HepG2 (cell line): ENCODE measurements around the gene SLC11A1. TPM values are rescaled to one million over a fixed set of nuclear protein-coding genes. Genes with fewer than 3 reads are reported as not detected.

Experiments used
- BHLHE40 ChIP-seq: IDR thresholded peaks from 2 replicates; pipeline ENCODE4 v1.6.1; 2011; ENCODE audit warnings: low read length, improper control_type of control experiment
- CHD4 ChIP-seq: fragments of 200-600 bp; sonication (generic); IDR thresholded peaks from 2 replicates; pipeline ENCODE4 v1.7.0; 2017; ENCODE audit warnings: mild to moderate bottlenecking, low read length, borderline replicate concordance
- CREBL2 ChIP-seq: sonication (generic); formaldehyde crosslinking; IDR thresholded peaks from 2 replicates; pipeline ENCODE4 v1.8.1; 2023; ENCODE audit warnings: missing genetic modification reagents, mild to moderate bottlenecking, borderline replicate concordance
- HDAC2 ChIP-seq: sonication (generic); formaldehyde crosslinking; IDR thresholded peaks from 2 replicates; pipeline ENCODE4 v1.4.0; 2020; ENCODE audit warnings: missing genetic modification reagents
- JUND ChIP-seq: sonication (generic); formaldehyde crosslinking; IDR thresholded peaks from 2 replicates; pipeline ENCODE4 v1.8.0; 2022; ENCODE audit warnings: mild to moderate bottlenecking, missing genetic modification reagents
- KDM1A ChIP-seq: IDR thresholded peaks from 2 replicates; pipeline ENCODE4 v1.6.1; 2016; ENCODE audit warnings: missing compliant biosample characterization
- LRRFIP1 ChIP-seq: sonication (generic); formaldehyde crosslinking; conservative IDR thresholded peaks from 2 replicates; pipeline ENCODE4 v1.4.0; 2020; ENCODE audit warnings: missing genetic modification reagents
- MNT ChIP-seq: fragments of 450-650 bp; IDR thresholded peaks from 2 replicates; pipeline ENCODE4 v1.6.1; 2016
- SIX1 ChIP-seq: sonication (generic); formaldehyde crosslinking; IDR thresholded peaks from 2 replicates; pipeline ENCODE4 v1.4.0; 2020; ENCODE audit warnings: missing genetic modification reagents, borderline replicate concordance
- TEAD3 ChIP-seq: optimal IDR thresholded peaks from 2 replicates; pipeline ENCODE3; 2016; ENCODE audit warnings: borderline replicate concordance
- THRA ChIP-seq: sonication (generic); formaldehyde crosslinking; IDR thresholded peaks from 2 replicates; pipeline ENCODE4 v1.4.0; 2020; ENCODE audit warnings: missing genetic modification reagents, borderline replicate concordance
- WIZ ChIP-seq: sonication (generic); formaldehyde crosslinking; IDR thresholded peaks from 2 replicates; pipeline ENCODE4 v1.5.1; 2020; ENCODE audit warnings: mild to moderate bottlenecking, missing genetic modification reagents
- ZNF33A ChIP-seq: sonication (generic); formaldehyde crosslinking; IDR thresholded peaks from 2 replicates; pipeline ENCODE4 v1.5.1; 2020; ENCODE audit warnings: missing genetic modification reagents, mild to moderate bottlenecking, moderate library complexity, borderline replicate concordance
- ZNF567 ChIP-seq: sonication (generic); formaldehyde crosslinking; IDR thresholded peaks from 2 replicates; pipeline ENCODE4 v1.8.1; 2023; ENCODE audit warnings: mild to moderate bottlenecking, missing genetic modification reagents, borderline replicate concordance
- ZNF740 ChIP-seq: sonication (generic); formaldehyde crosslinking; IDR thresholded peaks from 2 replicates; pipeline ENCODE4 v1.4.0; 2020; ENCODE audit warnings: missing genetic modification reagents
- ZSCAN21 ChIP-seq: sonication (generic); formaldehyde crosslinking; IDR thresholded peaks from 2 replicates; pipeline ENCODE4 v1.8.0; 2022; ENCODE audit warnings: mild to moderate bottlenecking, missing genetic modification reagents, moderate library complexity, borderline replicate concordance
- polyA plus RNA-seq, 8 experiments: library from polyadenylated mRNA; depleted of rRNA in 3 of 8; stranded (reverse) in 7 of 8; unstranded in 1 of 8; fragments of >200 nt; fragmentation: Illumina TruSeq in 4 of 8; extraction: Trizol in 4 of 8; gene quantifications; 2 replicates each; pipeline versions ENCODE4 v1.2.1 to v1.2.3, GENCODE V29; 2011 to 2016; ENCODE audit warnings: low read depth in 4 of 8, missing spikeins in 1 of 8, mixed read lengths in 1 of 8; ENCODE audit not compliant: insufficient read depth in 1 of 8
- total RNA-seq, 5 experiments: library from RNA; depleted of rRNA; stranded (reverse); fragments of >200 nt; fragmentation: Illumina TruSeq; extraction: Trizol; gene quantifications; 2 replicates each; pipeline ENCODE4 v1.2.3, GENCODE V29; 2016; ENCODE audit warnings: low read depth in 1 of 5
- TF ChIP-seq, protein P1 (sequence below): sonication (generic); formaldehyde crosslinking; IDR thresholded peaks from 2 replicates; pipeline ENCODE4 v1.4.0; 2020; ENCODE audit warnings: missing genetic modification reagents, mild to moderate bottlenecking, borderline replicate concordance
- TF ChIP-seq, protein P2 (sequence below): sonication (generic); formaldehyde crosslinking; IDR thresholded peaks from 2 replicates; pipeline ENCODE4 v1.4.0; 2020; ENCODE audit warnings: missing genetic modification reagents

The SLC11A1 gene
- total and polyA plus RNA-seq, 2 of the 13 experiments (the other 11 are each of a cell fraction or from before 2014, with no cell fraction given) = 0.33 to 2.3 TPM

GRCh38 chr2:218406949-218407618, 25.0 kb downstream of the SLC11A1 start (continued):
- TF ChIP-seq THRA (CRISPR knock-in tag) (no peak; the same call in 1 of the 2 replicates), ZNF33A (CRISPR knock-in tag) (no peak), KDM1A (peak; percentile 77; the same call in 1 of the 2 replicates), TEAD3 (no peak), HDAC2 (CRISPR knock-in tag) (0 out of 2 replicates have a peak, but pooled peaks have one; percentile 30), ZNF567 (peak; percentile 85; the same call in 1 of the 2 replicates), LRRFIP1 (no peak), CREBL2 (CRISPR knock-in tag) (no peak), BHLHE40 (no peak), WIZ (CRISPR knock-in tag) (no peak), ZNF740 (no peak), ZSCAN21 (CRISPR knock-in tag) (no peak), CHD4 (no peak), SIX1 (CRISPR knock-in tag) (no peak), MNT (peak; percentile 20; the same call in 1 of the 2 replicates), JUND (no peak)
- TF ChIP-seq, protein P1, sequence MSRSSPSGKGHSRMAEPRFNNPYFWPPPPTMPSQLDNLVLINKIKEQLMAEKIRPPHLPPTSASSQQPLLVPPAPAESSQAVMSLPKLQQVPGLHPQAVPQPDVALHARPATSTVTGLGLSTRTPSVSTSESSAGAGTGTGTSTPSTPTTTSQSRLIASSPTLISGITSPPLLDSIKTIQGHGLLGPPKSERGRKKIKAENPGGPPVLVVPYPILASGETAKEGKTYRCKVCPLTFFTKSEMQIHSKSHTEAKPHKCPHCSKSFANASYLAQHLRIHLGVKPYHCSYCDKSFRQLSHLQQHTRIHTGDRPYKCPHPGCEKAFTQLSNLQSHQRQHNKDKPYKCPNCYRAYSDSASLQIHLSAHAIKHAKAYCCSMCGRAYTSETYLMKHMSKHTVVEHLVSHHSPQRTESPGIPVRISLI (CRISPR knock-in tag) = peak; percentile 33; the same call in 1 of the 2 replicates
- TF ChIP-seq, protein P2, sequence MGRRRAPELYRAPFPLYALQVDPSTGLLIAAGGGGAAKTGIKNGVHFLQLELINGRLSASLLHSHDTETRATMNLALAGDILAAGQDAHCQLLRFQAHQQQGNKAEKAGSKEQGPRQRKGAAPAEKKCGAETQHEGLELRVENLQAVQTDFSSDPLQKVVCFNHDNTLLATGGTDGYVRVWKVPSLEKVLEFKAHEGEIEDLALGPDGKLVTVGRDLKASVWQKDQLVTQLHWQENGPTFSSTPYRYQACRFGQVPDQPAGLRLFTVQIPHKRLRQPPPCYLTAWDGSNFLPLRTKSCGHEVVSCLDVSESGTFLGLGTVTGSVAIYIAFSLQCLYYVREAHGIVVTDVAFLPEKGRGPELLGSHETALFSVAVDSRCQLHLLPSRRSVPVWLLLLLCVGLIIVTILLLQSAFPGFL (CRISPR knock-in tag) = no peak
